ENCODE data around the gene SNX32.

GRCh38 chr11:65894034-65894591 lies 60.4 kb downstream of the SNX32 start:
- no peak for TF ChIP-seq CTCF (IDR thresholded peaks at IDR 0.05; ENCODE audit: low read depth, low read length, poor library complexity, severe bottlenecking)
- no peak for TF ChIP-seq EZH2phosphoT487 (IDR thresholded peaks at IDR 0.05; ENCODE audit: borderline replicate concordance, low read length)
